DLD1 (cell line): ENCODE measurements around the gene HDAC4.

Experiments
- in situ Hi-C: cut with HindIII; loops from 2 replicates; pipeline ENCODE4 v1.10.0; 2017; ENCODE audit warnings: low sequenced_read_pairs

The HDAC4 gene

GRCh38 chr2:239006622-239007285, 394.1 kb downstream of the HDAC4 start:
- in situ Hi-C loops, result no loop called here

DNA sequence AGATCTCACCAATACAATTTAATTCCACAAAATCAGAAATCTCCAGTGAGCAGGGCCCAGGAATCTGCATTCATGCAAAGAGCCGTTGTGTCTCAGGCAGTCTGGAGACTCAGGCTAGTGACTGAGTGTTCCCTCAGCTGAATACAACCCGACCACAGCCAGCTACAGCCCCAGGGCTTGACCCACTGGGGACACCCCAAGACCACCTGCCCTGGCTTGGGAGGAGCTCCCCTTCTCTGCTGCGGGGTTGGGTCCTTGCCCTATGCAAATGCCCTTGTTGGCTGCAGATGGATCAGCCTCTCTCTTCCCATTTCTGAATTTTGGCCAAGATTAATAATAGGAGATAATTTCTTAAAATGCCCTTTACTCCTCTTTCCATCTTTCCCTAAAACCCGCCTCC, 395.2 kb downstream of the HDAC4 start:
- in situ Hi-C loops, result no loop called here

GRCh38 chr2:239004274-239005015, 396.4 kb downstream of the HDAC4 start:
- in situ Hi-C loops, result no loop called here

- in situ Hi-C loops, result no loop called here
These were observed 397.1 kb downstream of the HDAC4 start for GRCh38 chr2:239003624-239004273.

- in situ Hi-C loops, result no loop called here
These were observed 397.7 kb downstream of the HDAC4 start for GRCh38 chr2:239002954-239003623.

GRCh38 chr2:239002591-239002953, 398.2 kb downstream of the HDAC4 start:
- in situ Hi-C loops, result no loop called here

- in situ Hi-C loops, result no loop called here
These were observed 399.0 kb downstream of the HDAC4 start for GRCh38 chr2:239001794-239002193.

- in situ Hi-C loops, result no loop called here
These were observed 400.2 kb downstream of the HDAC4 start for GRCh38 chr2:239000500-239001073.

- in situ Hi-C loops, result no loop called here
These were observed 400.7 kb downstream of the HDAC4 start for GRCh38 chr2:239000089-239000488.

DNA sequence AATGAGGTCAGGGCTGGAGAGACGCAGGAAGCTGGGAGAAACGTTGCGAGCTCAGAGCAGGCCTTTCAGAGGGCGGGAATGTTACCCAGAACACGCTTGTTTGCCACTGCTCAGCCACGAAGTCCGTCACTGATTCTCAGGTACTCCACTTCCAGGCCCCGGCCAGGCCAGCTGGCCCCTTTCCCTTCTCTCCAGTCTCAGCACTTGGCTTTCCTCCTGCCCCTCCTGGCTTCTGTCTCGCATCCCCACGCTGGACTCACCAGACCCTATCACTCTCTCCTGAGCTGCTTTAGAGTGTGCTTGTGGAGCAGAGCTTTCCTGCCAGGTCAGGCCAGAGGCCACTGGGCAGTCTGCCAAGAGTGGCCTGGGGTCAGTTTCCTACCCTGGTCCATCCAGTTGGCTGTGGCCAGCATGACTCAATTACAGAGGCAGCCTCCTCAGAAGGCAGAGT, 401.5 kb downstream of the HDAC4 start:
- in situ Hi-C loops, result no loop called here

- in situ Hi-C loops, result no loop called here
These were observed 402.0 kb downstream of the HDAC4 start for GRCh38 chr2:238998801-238999200.
